Measurements from ENCODE around the gene CDCA3. TPM values are rescaled to one million over a fixed set of nuclear protein-coding genes. Genes with fewer than 3 reads are reported as not detected.

Gene CDCA3
- total and polyA plus RNA-seq, 4 experiments from 2014 or later: 0.09 to 2.0 (median 0.83) TPM

GRCh38 chr12:6849976-6850560 lies 1.0 kb downstream of the CDCA3 start:
- POLR2A ChIA-PET (ENCODE audit: partially characterized antibody): interaction anchor here (1.3 to 5.2 kb wide), 2 partner anchors 10 to 97 kb away, joined by 3 to 47 read pairs; partner anchors contain the start of gene MLF2
- Mint-ChIP-seq H3K4me3 (peak overlapping the region in 2 of 8 donors; percentile 25 to 30), H3K36me3 (peaks cover 4 to 10% of the 10 kb centered on the region in 2 donors), H3K27ac (peak overlapping the region in 3 of 7 donors; percentile 10 to 74 (median 56)), H3K4me1 (peaks cover 18 to 36% (median 26%) of the 10 kb centered on the region in 4 donors), H3K9me3 (peaks cover 0 to 3% (median 0%) of the 10 kb centered on the region in 8 donors), H3K27me3 (no peaks in the 10 kb centered on the region)
- CTCF ChIA-PET (ENCODE audit: partially characterized antibody): interaction anchor here (1.1 to 5.7 kb wide), 5 partner anchors 15 to 263 kb away, joined by 3 to 102 read pairs (median 16); partner anchors contain the start of genes PTMS, SPSB2 and TPI1
- H3K4me3 ChIP-seq (ENCODE audit: low read length in 2 of 2): no peak overlapping the region
- no peaks in the 10 kb centered on the region for H3K27me3 ChIP-seq (ENCODE audit: insufficient read depth, low read length)
- no peaks in the 10 kb centered on the region for H3K9me3 ChIP-seq (ENCODE audit: control insufficient read depth in 1 of 2, low read length in 2 of 2)
- intact Hi-C loops (cut with micrococcal nuclease): loop anchor here (2.0 kb wide), 1 partner anchor 15 kb away; no protein-coding TSS in a partner anchor
- peak in 1 of 5 donors; percentile 13 for DNase-seq
- H3K4me1 ChIP-seq (ENCODE audit: insufficient read depth, low read length): peaks cover 35% of the 10 kb centered on the region
- no peak overlapping the region for H3K27ac ChIP-seq (ENCODE audit: low read depth, low read length)
- H3K36me3 ChIP-seq (ENCODE audit: insufficient read depth, low read length): peaks cover 3% of the 10 kb centered on the region

GRCh38 chr12:6849427-6849826 lies 1.7 kb downstream of the CDCA3 start:
- Histone ChIP-seq H3K4me1 (ENCODE audit: insufficient read depth, low read length) (peaks cover 28% of the 10 kb centered on the region), H3K27me3 (ENCODE audit: insufficient read depth, low read length) (no peaks in the 10 kb centered on the region), H3K27ac (ENCODE audit: low read depth, low read length) (no peak overlapping the region), H3K9me3 (ENCODE audit: control insufficient read depth in 1 of 2, low read length in 2 of 2) (no peaks in the 10 kb centered on the region), H3K4me3 (ENCODE audit: low read length in 2 of 2) (no peak overlapping the region), H3K36me3 (ENCODE audit: insufficient read depth, low read length) (no peaks in the 10 kb centered on the region)
- H3K4me1 Mint-ChIP-seq: peaks cover 15 to 33% (median 25%) of the 10 kb centered on the region in 4 donors
- H3K36me3 Mint-ChIP-seq: peaks cover 4 to 10% of the 10 kb centered on the region in 2 donors
- ChIA-PET POLR2A (ENCODE audit: partially characterized antibody) (interaction anchor here (5.2 kb wide), 1 partner anchor 96 kb away, joined by 47 read pairs; the partner anchor contains the start of gene MLF2), CTCF (ENCODE audit: partially characterized antibody) (interaction anchor here (1.3 to 2.5 kb wide), 2 partner anchors 14 to 23 kb away, joined by 3 to 16 read pairs; partner anchors contain the start of gene SPSB2)
- H3K27me3 Mint-ChIP-seq: no peaks in the 10 kb centered on the region
- intact Hi-C loops (cut with micrococcal nuclease): no loop called here
- peak in 1 of 5 donors; percentile 25 for DNase-seq
- H3K9me3 Mint-ChIP-seq: peaks cover 0 to 3% (median 0%) of the 10 kb centered on the region in 8 donors
- no peak overlapping the region for H3K4me3 Mint-ChIP-seq
- peak overlapping the region in 2 of 7 donors; percentile 7 to 17 for H3K27ac Mint-ChIP-seq

GRCh38 chr12:6847676-6848075 lies 3.4 kb downstream of the CDCA3 start:
- Mint-ChIP-seq H3K4me3 (no peak overlapping the region), H3K27ac (peak overlapping the region in 2 of 7 donors; percentile 58 to 78), H3K27me3 (no peaks in the 10 kb centered on the region), H3K36me3 (peaks cover 0 to 9% of the 10 kb centered on the region in 2 donors), H3K4me1 (peaks cover 2 to 15% (median 10%) of the 10 kb centered on the region in 4 donors), H3K9me3 (peaks cover 0 to 3% (median 0%) of the 10 kb centered on the region in 8 donors)
- Histone ChIP-seq H3K9me3 (ENCODE audit: control insufficient read depth in 1 of 2, low read length in 2 of 2) (no peaks in the 10 kb centered on the region), H3K4me1 (ENCODE audit: insufficient read depth, low read length) (peaks cover 11% of the 10 kb centered on the region), H3K27me3 (ENCODE audit: insufficient read depth, low read length) (no peaks in the 10 kb centered on the region), H3K27ac (ENCODE audit: low read depth, low read length) (no peak overlapping the region), H3K4me3 (ENCODE audit: low read length in 2 of 2) (no peak overlapping the region), H3K36me3 (ENCODE audit: insufficient read depth, low read length) (no peaks in the 10 kb centered on the region)
- ChIA-PET POLR2A (ENCODE audit: partially characterized antibody) (interaction anchor here (1.1 kb wide), 1 partner anchor 20 kb away, joined by 4 read pairs; the partner anchor contains the start of gene P3H3), CTCF (ENCODE audit: partially characterized antibody) (interaction anchor here (1.4 to 2.5 kb wide), 4 partner anchors 11 to 24 kb away, joined by 3 to 16 read pairs (median 7); no protein-coding TSS in a partner anchor)
- intact Hi-C loops (cut with micrococcal nuclease): no loop called here
- no peak for DNase-seq

GRCh38 chr12:6846316-6846869 lies 4.7 kb downstream of the CDCA3 start:
- Mint-ChIP-seq H3K36me3 (peaks cover 0 to 3% of the 10 kb centered on the region in 2 donors), H3K4me3 (no peak overlapping the region), H3K27me3 (no peaks in the 10 kb centered on the region), H3K4me1 (peaks cover 2 to 15% (median 5%) of the 10 kb centered on the region in 4 donors), H3K9me3 (peaks cover 0 to 3% (median 0%) of the 10 kb centered on the region in 8 donors), H3K27ac (peak overlapping the region in 2 of 7 donors; percentile 7 to 47)
- Histone ChIP-seq H3K36me3 (ENCODE audit: insufficient read depth, low read length) (no peaks in the 10 kb centered on the region), H3K4me3 (ENCODE audit: low read length in 2 of 2) (no peak overlapping the region), H3K4me1 (ENCODE audit: insufficient read depth, low read length) (peaks cover 10% of the 10 kb centered on the region), H3K27me3 (ENCODE audit: insufficient read depth, low read length) (no peaks in the 10 kb centered on the region), H3K27ac (ENCODE audit: low read depth, low read length) (no peak overlapping the region), H3K9me3 (ENCODE audit: control insufficient read depth in 1 of 2, low read length in 2 of 2) (no peaks in the 10 kb centered on the region)
- CTCF ChIA-PET (ENCODE audit: partially characterized antibody): interaction anchor here (0.9 to 2.0 kb wide), 3 partner anchors 10 to 13 kb away, joined by 3 to 10 read pairs (median 4); no protein-coding TSS in a partner anchor
- intact Hi-C loops (cut with micrococcal nuclease): no loop called here
- POLR2A ChIA-PET (ENCODE audit: partially characterized antibody): no interaction called here
- DNase-seq: no peak

- H3K9me3 Mint-ChIP-seq: no peaks in the 10 kb centered on the region
- no peak overlapping the region for H3K27ac Mint-ChIP-seq
- peaks cover 0 to 7% (median 0%) of the 10 kb centered on the region in 4 donors for H3K4me1 Mint-ChIP-seq
- no peak overlapping the region for H3K4me3 ChIP-seq (ENCODE audit: low read length in 2 of 2)
- CTCF ChIA-PET (ENCODE audit: partially characterized antibody): interaction anchor here (1.6 to 2.5 kb wide), 3 partner anchors 9 to 27 kb away, joined by 4 to 7 read pairs (median 4); partner anchors contain the start of gene SPSB2
- no peaks in the 10 kb centered on the region for H3K36me3 Mint-ChIP-seq
- H3K36me3 ChIP-seq (ENCODE audit: insufficient read depth, low read length): no peaks in the 10 kb centered on the region
- H3K9me3 ChIP-seq (ENCODE audit: control insufficient read depth in 1 of 2, low read length in 2 of 2): no peaks in the 10 kb centered on the region
- POLR2A ChIA-PET (ENCODE audit: partially characterized antibody): no interaction called here
- DNase-seq: no peak
- H3K4me1 ChIP-seq (ENCODE audit: insufficient read depth, low read length): peaks cover under 1% of the 10 kb centered on the region
- H3K27me3 ChIP-seq (ENCODE audit: insufficient read depth, low read length): no peaks in the 10 kb centered on the region
- H3K27me3 Mint-ChIP-seq: no peaks in the 10 kb centered on the region
- H3K4me3 Mint-ChIP-seq: no peak overlapping the region
- no peak overlapping the region for H3K27ac ChIP-seq (ENCODE audit: low read depth, low read length)
- intact Hi-C loops (cut with micrococcal nuclease): no loop called here
Measured at GRCh38 chr12:6845395-6845794, 5.7 kb downstream of the CDCA3 start.

- H3K27ac Mint-ChIP-seq: no peak overlapping the region
- no peaks in the 10 kb centered on the region for H3K27me3 Mint-ChIP-seq
- intact Hi-C loops (cut with micrococcal nuclease): no loop called here
- Histone ChIP-seq H3K9me3 (ENCODE audit: control insufficient read depth in 1 of 2, low read length in 2 of 2) (no peaks in the 10 kb centered on the region), H3K4me1 (ENCODE audit: insufficient read depth, low read length) (no peaks in the 10 kb centered on the region), H3K27ac (ENCODE audit: low read depth, low read length) (no peak overlapping the region), H3K36me3 (ENCODE audit: insufficient read depth, low read length) (no peaks in the 10 kb centered on the region), H3K27me3 (ENCODE audit: insufficient read depth, low read length) (no peaks in the 10 kb centered on the region), H3K4me3 (ENCODE audit: low read length in 2 of 2) (no peak overlapping the region)
- ChIA-PET CTCF (ENCODE audit: partially characterized antibody) (interaction anchor here (1.2 to 4.4 kb wide), 6 partner anchors 9 to 90 kb away, joined by 3 to 12 read pairs (median 6); partner anchors contain the start of genes MLF2 and SPSB2), POLR2A (ENCODE audit: partially characterized antibody) (interaction anchor here (1.5 kb wide), 1 partner anchor 9 kb away, joined by 3 read pairs; the partner anchor contains the start of gene USP5)
- no peaks in the 10 kb centered on the region for H3K4me1 Mint-ChIP-seq
- H3K36me3 Mint-ChIP-seq: no peaks in the 10 kb centered on the region
- H3K9me3 Mint-ChIP-seq: no peaks in the 10 kb centered on the region
- H3K4me3 Mint-ChIP-seq: no peak overlapping the region
- peak in 1 of 5 donors; percentile 3 for DNase-seq
Measured at GRCh38 chr12:6843118-6843902, 7.8 kb downstream of the CDCA3 start.

All from CD4-positive, alpha-beta memory T cell (primary cell).